ENCODE results near the gene CAV3. TPM values are rescaled to one million over a fixed set of nuclear protein-coding genes. Genes with fewer than 3 reads are reported as not detected.
"Not testable (repeated sequence)": the region's sequence is repeated elsewhere in the genome, so short reads cannot be mapped to it uniquely, and the experiment has no call there.

The CAV3 gene
- total RNA-seq, 1 experiment from 2014 or later = not detected

- Histone ChIP-seq H3K9me3 (ENCODE audit: low read length) (no peaks in the 10 kb centered on the region), H3K9ac (ENCODE audit: low read length) (no peak overlapping the region), H3K4me3 (ENCODE audit: low read length) (no peak overlapping the region), H3K36me3 (ENCODE audit: insufficient read depth, low read length) (no peaks in the 10 kb centered on the region), H3K79me2 (ENCODE audit: low read length) (no peaks in the 10 kb centered on the region), H4K20me1 (ENCODE audit: insufficient read depth, low read depth, low read length) (0 out of 2 replicates have a peak, but pooled peaks cover 6% of the 10 kb centered on the region), H3K27me3 (ENCODE audit: low read length) (no peaks in the 10 kb centered on the region), H3K4me2 (ENCODE audit: low read depth, low read length, poor library complexity, severe bottlenecking) (no peak overlapping the region), H3K9me2 (replicated peaks; ENCODE audit: insufficient read depth, low read length) (no peaks in the 10 kb centered on the region), H3K4me1 (ENCODE audit: low read length) (peaks cover 12% of the 10 kb centered on the region), H3K27ac (ENCODE audit: low read length) (no peak overlapping the region), H2AFZ (ENCODE audit: low read length) (no peak overlapping the region)
- DNase-seq = peak; percentile 23
Observed at GRCh38 chr3:8712045-8712907, 21.3 kb upstream of the CAV3 start.

GRCh38 chr3:8712908-8713255, 20.7 kb upstream of the CAV3 start:
- no peaks in the 10 kb centered on the region for H3K27me3 ChIP-seq (ENCODE audit: low read length)
- no peak overlapping the region for H3K9ac ChIP-seq (ENCODE audit: low read length)
- no peak overlapping the region for H2AFZ ChIP-seq (ENCODE audit: low read length)
- no peaks in the 10 kb centered on the region for H3K79me2 ChIP-seq (ENCODE audit: low read length)
- H3K36me3 ChIP-seq (ENCODE audit: insufficient read depth, low read length) = no peaks in the 10 kb centered on the region
- H3K4me3 ChIP-seq (ENCODE audit: low read length) = no peak overlapping the region
- H3K27ac ChIP-seq (ENCODE audit: low read length) = no peak overlapping the region
- peaks cover 12% of the 10 kb centered on the region for H3K4me1 ChIP-seq (ENCODE audit: low read length)
- no peaks in the 10 kb centered on the region for H3K9me2 ChIP-seq (replicated peaks; ENCODE audit: insufficient read depth, low read length)
- no peak overlapping the region for H3K4me2 ChIP-seq (ENCODE audit: low read depth, low read length, poor library complexity, severe bottlenecking)
- peak; percentile 49 for DNase-seq
- no peaks in the 10 kb centered on the region for H3K9me3 ChIP-seq (ENCODE audit: low read length)
- H4K20me1 ChIP-seq (ENCODE audit: insufficient read depth, low read depth, low read length) = 0 out of 2 replicates have a peak, but pooled peaks cover 6% of the 10 kb centered on the region

- Histone ChIP-seq H3K27me3 (ENCODE audit: low read length) (no peaks in the 10 kb centered on the region), H2AFZ (ENCODE audit: low read length) (no peak overlapping the region), H3K9ac (ENCODE audit: low read length) (no peak overlapping the region), H4K20me1 (ENCODE audit: insufficient read depth, low read depth, low read length) (0 out of 2 replicates have a peak, but pooled peaks cover 6% of the 10 kb centered on the region), H3K79me2 (ENCODE audit: low read length) (no peaks in the 10 kb centered on the region), H3K4me1 (ENCODE audit: low read length) (peaks cover 12% of the 10 kb centered on the region), H3K36me3 (ENCODE audit: insufficient read depth, low read length) (no peaks in the 10 kb centered on the region), H3K9me2 (replicated peaks; ENCODE audit: insufficient read depth, low read length) (no peaks in the 10 kb centered on the region), H3K4me2 (ENCODE audit: low read depth, low read length, poor library complexity, severe bottlenecking) (no peak overlapping the region), H3K9me3 (ENCODE audit: low read length) (no peaks in the 10 kb centered on the region), H3K27ac (ENCODE audit: low read length) (no peak overlapping the region), H3K4me3 (ENCODE audit: low read length) (no peak overlapping the region)
- DNase-seq = peak; percentile 68
Observed at GRCh38 chr3:8713901-8714759, 19.5 kb upstream of the CAV3 start.

GRCh38 chr3:8715757-8716156, 17.8 kb upstream of the CAV3 start:
- H3K9ac ChIP-seq (ENCODE audit: low read length); H3K9me2 ChIP-seq (replicated peaks; ENCODE audit: insufficient read depth, low read length); H3K79me2 ChIP-seq (ENCODE audit: low read length); H3K36me3 ChIP-seq (ENCODE audit: insufficient read depth, low read length); H3K9me3 ChIP-seq (ENCODE audit: low read length); H3K4me3 ChIP-seq (ENCODE audit: low read length); H2AFZ ChIP-seq (ENCODE audit: low read length); H4K20me1 ChIP-seq (ENCODE audit: insufficient read depth, low read depth, low read length); DNase-seq; H3K27me3 ChIP-seq (ENCODE audit: low read length); H3K4me2 ChIP-seq (ENCODE audit: low read depth, low read length, poor library complexity, severe bottlenecking); H3K27ac ChIP-seq (ENCODE audit: low read length): not testable (repeated sequence)
- peaks cover 12% of the 10 kb centered on the region for H3K4me1 ChIP-seq (ENCODE audit: low read length)

GRCh38 chr3:8722808-8723207, 10.8 kb upstream of the CAV3 start:
- Histone ChIP-seq H3K4me1 (ENCODE audit: low read length) (no peaks in the 10 kb centered on the region), H4K20me1 (ENCODE audit: insufficient read depth, low read depth, low read length) (no peaks in the 10 kb centered on the region), H3K4me3 (ENCODE audit: low read length) (no peak overlapping the region), H3K36me3 (ENCODE audit: insufficient read depth, low read length) (no peaks in the 10 kb centered on the region), H3K4me2 (ENCODE audit: low read depth, low read length, poor library complexity, severe bottlenecking) (no peak overlapping the region), H3K27ac (ENCODE audit: low read length) (no peak overlapping the region), H2AFZ (ENCODE audit: low read length) (no peak overlapping the region), H3K79me2 (ENCODE audit: low read length) (no peaks in the 10 kb centered on the region), H3K9me3 (ENCODE audit: low read length) (no peaks in the 10 kb centered on the region), H3K9me2 (replicated peaks; ENCODE audit: insufficient read depth, low read length) (no peaks in the 10 kb centered on the region), H3K27me3 (ENCODE audit: low read length) (no peaks in the 10 kb centered on the region), H3K9ac (ENCODE audit: low read length) (no peak overlapping the region)
- no peak for DNase-seq

GRCh38 chr3:8723612-8724011, 10.0 kb upstream of the CAV3 start:
- Histone ChIP-seq H4K20me1 (ENCODE audit: insufficient read depth, low read depth, low read length) (no peaks in the 10 kb centered on the region), H3K9me2 (replicated peaks; ENCODE audit: insufficient read depth, low read length) (no peaks in the 10 kb centered on the region), H2AFZ (ENCODE audit: low read length) (no peak overlapping the region), H3K4me3 (ENCODE audit: low read length) (no peak overlapping the region), H3K27ac (ENCODE audit: low read length) (no peak overlapping the region), H3K4me2 (ENCODE audit: low read depth, low read length, poor library complexity, severe bottlenecking) (no peak overlapping the region), H3K4me1 (ENCODE audit: low read length) (no peaks in the 10 kb centered on the region), H3K79me2 (ENCODE audit: low read length) (no peaks in the 10 kb centered on the region), H3K9ac (ENCODE audit: low read length) (no peak overlapping the region), H3K9me3 (ENCODE audit: low read length) (no peaks in the 10 kb centered on the region), H3K36me3 (ENCODE audit: insufficient read depth, low read length) (no peaks in the 10 kb centered on the region), H3K27me3 (ENCODE audit: low read length) (no peaks in the 10 kb centered on the region)
- DNase-seq = no peak

- H4K20me1 ChIP-seq (ENCODE audit: insufficient read depth, low read depth, low read length) = no peaks in the 10 kb centered on the region
- H3K4me3 ChIP-seq (ENCODE audit: low read length) = no peak overlapping the region
- H3K4me2 ChIP-seq (ENCODE audit: low read depth, low read length, poor library complexity, severe bottlenecking) = no peak overlapping the region
- no peak overlapping the region for H3K27ac ChIP-seq (ENCODE audit: low read length)
- no peaks in the 10 kb centered on the region for H3K9me3 ChIP-seq (ENCODE audit: low read length)
- no peaks in the 10 kb centered on the region for H3K4me1 ChIP-seq (ENCODE audit: low read length)
- no peak overlapping the region for H2AFZ ChIP-seq (ENCODE audit: low read length)
- H3K79me2 ChIP-seq (ENCODE audit: low read length) = no peaks in the 10 kb centered on the region
- H3K9ac ChIP-seq (ENCODE audit: low read length) = no peak overlapping the region
- no peaks in the 10 kb centered on the region for H3K9me2 ChIP-seq (replicated peaks; ENCODE audit: insufficient read depth, low read length)
- DNase-seq = no peak
- no peaks in the 10 kb centered on the region for H3K27me3 ChIP-seq (ENCODE audit: low read length)
- no peaks in the 10 kb centered on the region for H3K36me3 ChIP-seq (ENCODE audit: insufficient read depth, low read length)
Observed at GRCh38 chr3:8724108-8724752, 9.4 kb upstream of the CAV3 start.
